ENCODE measurements around the gene APBB2.

DNA sequence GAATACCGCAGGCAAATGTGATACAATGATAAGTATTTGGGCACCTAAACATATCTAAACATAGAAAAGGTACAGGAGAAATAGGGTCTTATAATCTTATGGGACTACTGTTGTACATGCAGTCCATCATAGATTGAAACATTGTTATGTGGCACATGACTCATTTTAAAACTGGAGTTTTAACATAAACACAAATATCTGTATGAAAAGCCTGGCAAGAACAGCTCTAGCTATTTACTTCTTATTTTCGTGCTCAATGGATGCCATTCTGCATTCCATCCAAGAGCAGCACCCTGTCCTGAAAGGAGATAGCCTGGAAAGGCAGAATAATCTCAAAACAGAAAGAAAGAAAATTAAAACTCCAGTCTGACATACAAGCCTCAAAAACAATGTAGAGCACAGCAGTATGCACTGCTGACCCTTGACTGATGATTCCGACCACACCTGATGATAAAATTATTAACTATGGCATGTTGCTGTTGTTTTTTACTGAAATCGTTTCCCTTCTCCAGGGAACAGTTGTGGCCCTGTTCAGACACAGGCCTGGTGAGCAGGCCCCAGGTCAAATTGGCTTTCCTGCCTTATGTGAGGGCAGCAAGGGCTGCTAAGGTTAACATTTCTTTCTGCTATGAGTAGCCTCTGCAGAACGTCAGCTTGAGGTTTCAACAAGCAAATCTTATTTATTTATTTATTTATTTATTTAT, 152.7 kb downstream of the APBB2 start:
- TF ChIP-seq, protein P1, sequence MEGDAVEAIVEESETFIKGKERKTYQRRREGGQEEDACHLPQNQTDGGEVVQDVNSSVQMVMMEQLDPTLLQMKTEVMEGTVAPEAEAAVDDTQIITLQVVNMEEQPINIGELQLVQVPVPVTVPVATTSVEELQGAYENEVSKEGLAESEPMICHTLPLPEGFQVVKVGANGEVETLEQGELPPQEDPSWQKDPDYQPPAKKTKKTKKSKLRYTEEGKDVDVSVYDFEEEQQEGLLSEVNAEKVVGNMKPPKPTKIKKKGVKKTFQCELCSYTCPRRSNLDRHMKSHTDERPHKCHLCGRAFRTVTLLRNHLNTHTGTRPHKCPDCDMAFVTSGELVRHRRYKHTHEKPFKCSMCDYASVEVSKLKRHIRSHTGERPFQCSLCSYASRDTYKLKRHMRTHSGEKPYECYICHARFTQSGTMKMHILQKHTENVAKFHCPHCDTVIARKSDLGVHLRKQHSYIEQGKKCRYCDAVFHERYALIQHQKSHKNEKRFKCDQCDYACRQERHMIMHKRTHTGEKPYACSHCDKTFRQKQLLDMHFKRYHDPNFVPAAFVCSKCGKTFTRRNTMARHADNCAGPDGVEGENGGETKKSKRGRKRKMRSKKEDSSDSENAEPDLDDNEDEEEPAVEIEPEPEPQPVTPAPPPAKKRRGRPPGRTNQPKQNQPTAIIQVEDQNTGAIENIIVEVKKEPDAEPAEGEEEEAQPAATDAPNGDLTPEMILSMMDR (IDR thresholded peaks at IDR 0.05; ENCODE audit: low read depth, low read length), result no peak
- no peak for TF ChIP-seq POLR2A (IDR thresholded peaks at IDR 0.05; ENCODE audit: extremely low read depth, insufficient read length)
- TF ChIP-seq, protein P2, sequence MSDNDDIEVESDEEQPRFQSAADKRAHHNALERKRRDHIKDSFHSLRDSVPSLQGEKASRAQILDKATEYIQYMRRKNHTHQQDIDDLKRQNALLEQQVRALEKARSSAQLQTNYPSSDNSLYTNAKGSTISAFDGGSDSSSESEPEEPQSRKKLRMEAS (IDR thresholded peaks at IDR 0.05; ENCODE audit: low read depth, low read length), result no peak

All from NB4 (cell line).